HepG2 (cell line): ENCODE results near the gene ZNF189. TPM values are rescaled to one million over a fixed set of nuclear protein-coding genes. Genes with fewer than 3 reads are reported as not detected.

Experiments
- ARNT ChIP-seq: fragments of 450-650 bp; IDR thresholded peaks from 2 replicates; pipeline ENCODE4 v1.6.1; 2017
- ETV5 ChIP-seq: IDR thresholded peaks from 2 replicates; pipeline ENCODE4 v1.6.1; 2018; ENCODE audit warnings: missing biosample characterization, missing genetic modification reagents, inconsistent platforms, borderline replicate concordance
- HOXA9 ChIP-seq: sonication (generic); formaldehyde crosslinking; IDR thresholded peaks from 2 replicates; pipeline ENCODE4 v1.8.1; 2022; ENCODE audit warnings: missing genetic modification reagents, mild to moderate bottlenecking, moderate library complexity, borderline replicate concordance
- KLF11 ChIP-seq: IDR thresholded peaks from 2 replicates; pipeline ENCODE4 v1.6.1; 2016; ENCODE audit warnings: missing compliant biosample characterization
- KLF6 ChIP-seq: IDR thresholded peaks from 2 replicates; pipeline ENCODE4 v1.8.0; 2016; ENCODE audit warnings: missing biosample characterization, missing genetic modification reagents
- KLF9 ChIP-seq: IDR thresholded peaks from 2 replicates; pipeline ENCODE4 v1.6.1; 2016; ENCODE audit warnings: low read depth
- KMT2A ChIP-seq: sonication (generic); formaldehyde crosslinking; IDR thresholded peaks from 2 replicates; pipeline ENCODE4 v1.4.0; 2020; ENCODE audit warnings: missing genetic modification reagents
- MIER3 ChIP-seq: IDR thresholded peaks from 2 replicates; pipeline ENCODE4 v1.6.1; 2016; ENCODE audit warnings: missing compliant biosample characterization, borderline replicate concordance
- NR3C1 ChIP-seq: sonication (generic); formaldehyde crosslinking; IDR thresholded peaks from 2 replicates; pipeline ENCODE4 v1.4.0; 2020; ENCODE audit warnings: missing genetic modification reagents
- TBL1XR1 ChIP-seq: fragments of 150-350 bp; IDR thresholded peaks from 2 replicates; pipeline ENCODE4 v1.6.1; 2014; ENCODE audit warnings: borderline replicate concordance, low read length; ENCODE audit not compliant: partially characterized antibody
- THAP11 ChIP-seq: IDR thresholded peaks from 2 replicates; pipeline ENCODE4 v1.6.1; 2016; ENCODE audit warnings: missing biosample characterization, missing genetic modification reagents
- ZBTB8A ChIP-seq: sonication (generic); formaldehyde crosslinking; IDR thresholded peaks from 2 replicates; pipeline ENCODE4 v1.4.0; 2020; ENCODE audit warnings: mild to moderate bottlenecking, low read depth, missing genetic modification reagents, borderline replicate concordance
- ZEB1 ChIP-seq: IDR thresholded peaks from 2 replicates; pipeline ENCODE4 v1.6.1; 2012; ENCODE audit warnings: mild to moderate bottlenecking, low read depth, inconsistent platforms; ENCODE audit not compliant: insufficient replicate concordance
- ZNF549 ChIP-seq: sonication (generic); formaldehyde crosslinking; IDR thresholded peaks from 2 replicates; pipeline ENCODE4 v1.5.0; 2020; ENCODE audit warnings: missing genetic modification reagents
- ZNF597 ChIP-seq: sonication (generic); formaldehyde crosslinking; IDR thresholded peaks from 2 replicates; pipeline ENCODE4 v1.5.0; 2020; ENCODE audit warnings: missing genetic modification reagents
- ZNF747 ChIP-seq: sonication (generic); formaldehyde crosslinking; IDR thresholded peaks from 2 replicates; pipeline ENCODE4 v1.8.1; 2023; ENCODE audit warnings: missing genetic modification reagents, mild to moderate bottlenecking, borderline replicate concordance
- polyA plus RNA-seq, 8 experiments: library from polyadenylated mRNA; depleted of rRNA in 3 of 8; stranded (reverse) in 7 of 8; unstranded in 1 of 8; fragments of >200 nt; fragmentation: Illumina TruSeq in 4 of 8; extraction: Trizol in 4 of 8; gene quantifications; 2 replicates each; pipeline versions ENCODE4 v1.2.1 to v1.2.3, GENCODE V29; 2011 to 2016; ENCODE audit warnings: low read depth in 4 of 8, missing spikeins in 1 of 8, mixed read lengths in 1 of 8; ENCODE audit not compliant: insufficient read depth in 1 of 8
- total RNA-seq, 5 experiments: library from RNA; depleted of rRNA; stranded (reverse); fragments of >200 nt; fragmentation: Illumina TruSeq; extraction: Trizol; gene quantifications; 2 replicates each; pipeline ENCODE4 v1.2.3, GENCODE V29; 2016; ENCODE audit warnings: low read depth in 1 of 5
- TF ChIP-seq, protein P1 (sequence below): sonication (generic); formaldehyde crosslinking; conservative IDR thresholded peaks from 2 replicates; pipeline ENCODE4 v1.4.0; 2020; ENCODE audit warnings: missing genetic modification reagents
- TF ChIP-seq, protein P2 (sequence below): sonication (generic); formaldehyde crosslinking; conservative IDR thresholded peaks from 2 replicates; pipeline ENCODE4 v1.8.0; 2022; ENCODE audit warnings: mild to moderate bottlenecking, moderate library complexity, missing genetic modification reagents
- TF ChIP-seq, protein P3 (sequence below): sonication (generic); formaldehyde crosslinking; IDR thresholded peaks from one replicate; pipeline ENCODE4 v1.5.1; 2020; ENCODE audit warnings: mild to moderate bottlenecking, missing genetic modification reagents; ENCODE audit errors: not compliant biosample characterization

Gene ZNF189
- total and polyA plus RNA-seq, 2 of the 13 experiments (the other 11 are each of a cell fraction or from before 2014, with no cell fraction given) = 8.4 to 50.0 TPM

DNA sequence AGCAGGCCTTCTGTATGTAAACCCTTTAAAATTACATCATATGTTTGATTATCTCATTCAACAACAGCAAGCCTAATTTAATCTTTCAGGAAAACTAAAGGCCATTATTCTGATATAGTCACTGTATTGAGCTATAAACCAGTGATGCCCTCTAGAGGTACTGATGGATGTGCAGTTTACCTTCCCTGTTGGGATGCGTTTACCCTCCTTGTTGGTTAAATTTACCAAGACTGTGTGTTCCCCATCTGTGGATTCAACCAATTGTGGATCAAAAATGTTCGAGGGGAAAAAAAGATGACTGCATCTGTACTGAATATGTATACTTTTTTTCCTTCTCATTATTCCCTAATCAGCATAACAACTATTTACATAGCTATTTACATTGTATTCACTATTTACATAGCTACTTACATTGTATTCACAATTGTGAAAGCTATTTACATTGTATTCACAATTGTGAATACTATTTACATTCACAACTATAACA lies 10.1 kb upstream of the ZNF189 start (continued):
- TF ChIP-seq MIER3 (CRISPR knock-in tag) (no peak), NR3C1 (no peak), KMT2A (CRISPR knock-in tag) (no peak), HOXA9 (no peak), KLF9 (CRISPR knock-in tag) (no peak), ZEB1 (no peak), TBL1XR1 (no peak), KLF11 (CRISPR knock-in tag) (no peak), ETV5 (CRISPR knock-in tag) (no peak), ZNF747 (CRISPR knock-in tag) (no peak), THAP11 (peak; percentile 41), ZNF597 (no peak), KLF6 (no peak), ZNF549 (no peak), ZBTB8A (CRISPR knock-in tag) (no peak), ARNT (no peak)
- TF ChIP-seq, protein P1, sequence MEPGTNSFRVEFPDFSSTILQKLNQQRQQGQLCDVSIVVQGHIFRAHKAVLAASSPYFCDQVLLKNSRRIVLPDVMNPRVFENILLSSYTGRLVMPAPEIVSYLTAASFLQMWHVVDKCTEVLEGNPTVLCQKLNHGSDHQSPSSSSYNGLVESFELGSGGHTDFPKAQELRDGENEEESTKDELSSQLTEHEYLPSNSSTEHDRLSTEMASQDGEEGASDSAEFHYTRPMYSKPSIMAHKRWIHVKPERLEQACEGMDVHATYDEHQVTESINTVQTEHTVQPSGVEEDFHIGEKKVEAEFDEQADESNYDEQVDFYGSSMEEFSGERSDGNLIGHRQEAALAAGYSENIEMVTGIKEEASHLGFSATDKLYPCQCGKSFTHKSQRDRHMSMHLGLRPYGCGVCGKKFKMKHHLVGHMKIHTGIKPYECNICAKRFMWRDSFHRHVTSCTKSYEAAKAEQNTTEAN (CRISPR knock-in tag) = no peak
- TF ChIP-seq, protein P2, sequence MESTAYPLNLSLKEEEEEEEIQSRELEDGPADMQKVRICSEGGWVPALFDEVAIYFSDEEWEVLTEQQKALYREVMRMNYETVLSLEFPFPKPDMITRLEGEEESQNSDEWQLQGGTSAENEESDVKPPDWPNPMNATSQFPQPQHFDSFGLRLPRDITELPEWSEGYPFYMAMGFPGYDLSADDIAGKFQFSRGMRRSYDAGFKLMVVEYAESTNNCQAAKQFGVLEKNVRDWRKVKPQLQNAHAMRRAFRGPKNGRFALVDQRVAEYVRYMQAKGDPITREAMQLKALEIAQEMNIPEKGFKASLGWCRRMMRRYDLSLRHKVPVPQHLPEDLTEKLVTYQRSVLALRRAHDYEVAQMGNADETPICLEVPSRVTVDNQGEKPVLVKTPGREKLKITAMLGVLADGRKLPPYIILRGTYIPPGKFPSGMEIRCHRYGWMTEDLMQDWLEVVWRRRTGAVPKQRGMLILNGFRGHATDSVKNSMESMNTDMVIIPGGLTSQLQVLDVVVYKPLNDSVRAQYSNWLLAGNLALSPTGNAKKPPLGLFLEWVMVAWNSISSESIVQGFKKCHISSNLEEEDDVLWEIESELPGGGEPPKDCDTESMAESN = no peak
- TF ChIP-seq, protein P3, sequence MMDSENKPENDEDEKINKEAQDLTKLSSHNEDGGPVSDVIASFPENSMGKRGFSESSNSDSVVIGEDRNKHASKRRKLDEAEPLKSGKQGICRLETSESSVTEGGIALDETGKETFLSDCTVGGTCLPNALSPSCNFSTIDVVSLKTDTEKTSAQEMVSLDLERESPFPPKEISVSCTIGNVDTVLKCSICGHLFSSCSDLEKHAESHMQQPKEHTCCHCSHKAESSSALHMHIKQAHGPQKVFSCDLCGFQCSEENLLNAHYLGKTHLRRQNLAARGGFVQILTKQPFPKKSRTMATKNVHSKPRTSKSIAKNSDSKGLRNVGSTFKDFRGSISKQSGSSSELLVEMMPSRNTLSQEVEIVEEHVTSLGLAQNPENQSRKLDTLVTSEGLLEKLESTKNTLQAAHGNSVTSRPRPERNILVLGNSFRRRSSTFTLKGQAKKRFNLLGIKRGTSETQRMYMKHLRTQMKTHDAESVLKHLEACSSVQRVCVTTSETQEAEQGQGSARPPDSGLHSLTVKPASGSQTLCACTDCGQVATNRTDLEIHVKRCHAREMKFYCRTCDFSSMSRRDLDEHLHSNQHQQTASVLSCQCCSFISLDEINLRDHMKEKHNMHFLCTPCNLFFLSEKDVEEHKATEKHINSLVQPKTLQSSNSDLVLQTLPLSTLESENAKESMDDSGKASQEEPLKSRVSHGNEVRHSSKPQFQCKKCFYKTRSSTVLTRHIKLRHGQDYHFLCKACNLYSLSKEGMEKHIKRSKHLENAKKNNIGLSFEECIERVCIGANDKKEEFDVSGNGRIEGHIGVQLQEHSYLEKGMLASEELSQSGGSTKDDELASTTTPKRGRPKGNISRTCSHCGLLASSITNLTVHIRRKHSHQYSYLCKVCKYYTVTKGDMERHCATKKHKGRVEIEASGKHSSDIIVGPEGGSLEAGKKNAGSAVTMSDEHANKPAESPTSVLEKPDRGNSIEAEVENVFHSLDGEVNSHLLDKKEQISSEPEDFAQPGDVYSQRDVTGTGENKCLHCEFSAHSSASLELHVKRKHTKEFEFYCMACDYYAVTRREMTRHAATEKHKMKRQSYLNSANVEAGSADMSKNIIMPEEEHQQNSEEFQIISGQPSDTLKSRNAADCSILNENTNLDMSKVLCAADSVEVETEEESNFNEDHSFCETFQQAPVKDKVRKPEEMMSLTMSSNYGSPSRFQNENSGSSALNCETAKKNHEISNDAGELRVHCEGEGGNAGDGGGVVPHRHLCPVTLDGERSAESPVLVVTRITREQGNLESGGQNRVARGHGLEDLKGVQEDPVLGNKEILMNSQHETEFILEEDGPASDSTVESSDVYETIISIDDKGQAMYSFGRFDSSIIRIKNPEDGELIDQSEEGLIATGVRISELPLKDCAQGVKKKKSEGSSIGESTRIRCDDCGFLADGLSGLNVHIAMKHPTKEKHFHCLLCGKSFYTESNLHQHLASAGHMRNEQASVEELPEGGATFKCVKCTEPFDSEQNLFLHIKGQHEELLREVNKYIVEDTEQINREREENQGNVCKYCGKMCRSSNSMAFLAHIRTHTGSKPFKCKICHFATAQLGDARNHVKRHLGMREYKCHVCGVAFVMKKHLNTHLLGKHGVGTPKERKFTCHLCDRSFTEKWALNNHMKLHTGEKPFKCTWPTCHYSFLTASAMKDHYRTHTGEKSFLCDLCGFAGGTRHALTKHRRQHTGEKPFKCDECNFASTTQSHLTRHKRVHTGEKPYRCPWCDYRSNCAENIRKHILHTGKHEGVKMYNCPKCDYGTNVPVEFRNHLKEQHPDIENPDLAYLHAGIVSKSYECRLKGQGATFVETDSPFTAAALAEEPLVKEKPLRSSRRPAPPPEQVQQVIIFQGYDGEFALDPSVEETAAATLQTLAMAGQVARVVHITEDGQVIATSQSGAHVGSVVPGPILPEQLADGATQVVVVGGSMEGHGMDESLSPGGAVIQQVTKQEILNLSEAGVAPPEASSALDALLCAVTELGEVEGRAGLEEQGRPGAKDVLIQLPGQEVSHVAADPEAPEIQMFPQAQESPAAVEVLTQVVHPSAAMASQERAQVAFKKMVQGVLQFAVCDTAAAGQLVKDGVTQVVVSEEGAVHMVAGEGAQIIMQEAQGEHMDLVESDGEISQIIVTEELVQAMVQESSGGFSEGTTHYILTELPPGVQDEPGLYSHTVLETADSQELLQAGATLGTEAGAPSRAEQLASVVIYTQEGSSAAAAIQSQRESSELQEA = no peak
